GM10847 (cell line): ENCODE measurements around the gene PCCB.

Experiments
- POLR2A ChIP-seq: IDR thresholded peaks from 2 replicates; pipeline ENCODE4 v1.6.1; 2011; ENCODE audit not compliant: insufficient read length; ENCODE audit errors: extremely low read depth

Gene PCCB

DNA sequence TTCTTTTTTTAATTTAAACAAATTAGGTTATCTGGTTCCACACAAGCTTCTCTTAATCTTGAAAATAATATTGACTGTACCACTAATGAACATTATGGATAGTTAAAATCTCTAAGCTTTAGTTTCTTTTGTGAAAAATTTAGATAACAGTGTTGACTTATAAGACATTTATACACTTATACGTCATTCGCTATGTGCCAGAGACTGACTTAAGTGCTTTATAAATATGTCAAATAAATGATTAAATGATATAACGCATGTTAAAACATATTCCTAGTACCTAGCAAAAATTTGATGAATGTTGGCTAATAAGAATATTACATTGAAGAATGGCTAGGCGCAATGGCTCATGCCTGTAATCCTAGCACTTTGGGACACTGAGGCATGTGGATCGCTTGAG lies 96.3 kb downstream of the PCCB start:
- TF ChIP-seq POLR2A, result no peak

DNA sequence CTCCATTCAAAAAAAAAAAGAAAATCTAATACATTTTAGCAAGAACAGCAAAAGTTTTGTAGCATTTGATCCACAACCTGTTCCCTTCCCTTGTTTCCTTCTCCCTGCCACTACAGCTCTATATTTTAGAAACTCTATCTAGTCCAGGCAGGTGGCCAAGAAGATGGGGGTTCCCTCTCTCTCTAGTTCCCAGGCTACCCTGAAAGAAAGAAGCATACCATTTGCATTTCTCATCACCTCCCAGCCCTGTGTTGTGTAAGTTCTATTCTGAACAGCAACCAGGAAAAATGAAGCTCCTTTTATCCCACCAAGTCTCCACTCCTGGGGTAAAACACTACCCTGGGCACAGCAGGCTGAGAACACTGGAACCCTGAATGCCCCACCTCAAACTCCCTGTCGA lies 100.0 kb downstream of the PCCB start:
- TF ChIP-seq POLR2A, result no peak

DNA sequence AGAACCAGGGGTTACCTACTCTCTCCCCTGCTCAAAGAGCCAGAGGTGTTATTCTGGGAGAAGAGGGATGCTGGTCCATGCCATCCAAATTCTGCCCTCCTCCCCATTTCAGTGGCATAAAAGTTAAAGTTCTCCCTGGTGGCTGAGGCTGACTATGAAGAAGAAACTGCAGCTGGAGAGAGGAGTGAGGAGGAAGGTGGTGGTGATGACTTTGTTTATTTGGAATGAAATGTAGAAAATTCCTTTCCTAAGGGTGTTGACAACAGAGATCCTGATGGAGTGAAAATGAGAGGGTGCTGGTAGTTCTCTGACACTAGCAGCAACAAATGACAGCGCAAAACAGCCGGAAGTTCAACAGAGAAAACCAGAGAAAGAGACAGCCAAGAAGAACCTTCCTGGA lies 100.4 kb downstream of the PCCB start:
- TF ChIP-seq POLR2A, result no peak

DNA sequence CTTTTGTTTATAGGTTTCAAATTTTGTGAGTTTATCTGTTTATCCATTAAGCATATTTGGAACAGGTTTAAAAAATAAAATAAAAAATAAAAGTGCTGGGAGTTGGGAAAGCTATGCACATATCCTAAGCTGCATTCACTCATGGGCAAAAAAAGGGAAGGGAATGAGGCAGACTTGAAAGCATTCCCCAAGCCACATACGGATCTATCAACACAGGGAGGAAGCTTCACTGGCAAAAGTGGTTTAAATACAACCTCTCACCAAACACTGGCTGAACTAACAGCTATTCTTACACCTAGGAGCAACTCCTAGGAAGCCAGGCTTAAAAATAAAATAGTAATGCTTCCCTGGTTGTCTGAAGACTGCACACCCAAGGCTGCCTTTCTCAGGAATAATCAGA lies 101.2 kb downstream of the PCCB start:
- no peak for TF ChIP-seq POLR2A

DNA sequence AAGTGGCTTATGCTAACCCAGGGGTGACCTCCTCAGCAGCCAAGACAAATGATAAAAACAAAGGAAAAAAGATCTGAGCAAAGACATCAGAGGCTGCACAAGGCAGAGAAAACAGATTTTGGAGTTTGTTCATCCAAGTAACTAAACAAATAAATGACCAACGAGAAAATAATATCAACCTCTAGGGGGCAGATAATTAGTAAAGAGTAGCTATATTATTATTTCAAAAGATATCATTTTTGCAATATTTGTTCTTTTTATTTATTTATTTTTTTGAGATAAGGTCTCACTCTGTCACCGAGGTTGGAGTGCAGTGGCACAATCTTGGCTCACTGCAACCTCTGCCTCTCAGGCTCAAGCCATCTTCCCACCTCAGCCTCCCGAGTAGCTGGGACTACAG lies 101.8 kb downstream of the PCCB start:
- TF ChIP-seq POLR2A, result no peak

DNA sequence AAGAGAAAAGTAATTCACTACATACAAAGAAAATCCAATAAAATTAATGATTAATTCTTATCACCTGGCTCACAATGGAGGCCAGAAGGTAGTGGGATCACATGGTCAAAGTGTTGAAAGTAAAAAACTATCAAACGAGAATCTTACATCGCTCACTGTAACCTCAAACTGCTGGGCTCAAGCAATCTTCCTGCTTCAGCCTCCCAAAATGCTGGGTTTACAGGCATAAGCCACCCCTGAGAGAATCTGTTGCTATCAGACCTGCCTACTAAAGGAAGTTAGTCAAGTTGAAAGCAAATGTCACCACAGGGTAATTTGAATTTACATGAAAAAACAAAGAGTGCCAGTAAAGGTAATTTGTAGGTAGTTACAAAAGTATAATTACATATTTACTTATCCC lies 103.3 kb downstream of the PCCB start:
- no peak for TF ChIP-seq POLR2A

DNA sequence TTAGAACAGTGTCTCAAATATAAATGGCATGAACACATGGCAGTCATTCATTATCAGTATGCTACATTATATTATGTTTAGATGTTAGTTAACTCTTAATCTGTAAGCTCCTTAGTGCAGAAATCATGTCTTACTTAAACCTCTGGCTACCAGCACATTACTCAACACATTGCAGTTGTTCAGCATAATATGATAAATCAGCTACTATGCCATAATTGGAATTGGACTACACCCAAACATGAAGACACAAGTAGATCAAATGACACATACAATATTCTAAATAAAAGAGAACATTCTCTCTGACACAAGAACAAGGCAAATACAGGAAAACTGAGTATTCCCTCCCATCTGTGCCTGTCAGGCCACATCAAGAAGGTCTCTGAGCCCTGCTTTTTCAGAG lies 116.1 kb downstream of the PCCB start:
- TF ChIP-seq POLR2A, result no peak

DNA sequence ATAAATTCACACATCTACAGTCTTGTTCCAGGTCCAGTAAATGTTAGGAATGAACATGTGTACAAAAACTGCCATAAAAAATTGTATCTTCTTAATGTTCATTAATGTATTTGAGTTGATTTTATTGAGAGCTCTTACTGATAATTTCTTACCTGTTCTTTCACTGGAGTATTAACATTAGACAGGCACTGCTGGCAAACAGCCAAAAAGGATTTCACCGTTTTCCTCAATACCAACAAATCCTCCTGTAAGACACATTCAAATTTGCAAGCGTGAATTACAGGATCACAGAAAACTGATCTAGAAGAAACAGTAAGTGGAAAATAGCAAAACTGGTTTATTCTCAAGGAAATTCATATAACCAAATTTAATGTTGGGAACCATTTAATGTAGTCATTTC lies 127.4 kb downstream of the PCCB start:
- no peak for TF ChIP-seq POLR2A

DNA sequence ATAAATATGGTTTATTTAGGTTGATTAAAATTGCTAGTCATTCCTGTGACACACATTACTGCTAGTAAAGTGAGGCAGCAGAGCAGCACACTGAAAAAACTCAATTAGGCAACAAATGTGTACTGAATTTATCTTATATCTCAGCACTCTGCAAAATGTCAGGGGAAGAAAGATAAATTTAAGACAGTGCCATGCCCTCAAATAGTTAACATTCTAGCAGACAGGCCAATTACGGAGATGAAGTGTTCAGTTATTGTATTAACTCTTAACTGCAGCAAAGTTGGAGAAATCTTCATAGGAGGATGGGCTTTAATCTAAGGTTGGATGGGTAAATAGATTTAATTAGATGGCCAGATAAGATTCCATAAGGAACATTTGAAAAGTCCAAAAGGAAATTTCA lies 127.9 kb downstream of the PCCB start:
- TF ChIP-seq POLR2A, result no peak
